ENCODE results near the gene PCID2. TPM values are rescaled to one million over a fixed set of nuclear protein-coding genes. Genes with fewer than 3 reads are reported as not detected.

PCID2 gene
- polyA plus RNA-seq, 1 experiment = 73.6 TPM

GRCh38 chr13:113145911-113146598, 62.4 kb downstream of the PCID2 start:
- H3K36me3 ChIP-seq (ENCODE audit: control insufficient read depth, insufficient read depth, low read length) = no peaks in the 10 kb centered on the region; the same call in 1 of the 2 replicates
- H3K27me3 ChIP-seq (ENCODE audit: control insufficient read depth, insufficient read depth, low read length) = no peaks in the 10 kb centered on the region
- no peak for TF ChIP-seq CTCF (IDR thresholded peaks at IDR 0.05; ENCODE audit: insufficient read depth, low read depth, low read length)
- ChIA-PET CTCF (interaction anchor here (1.1 kb wide), 1 partner anchor 14 kb away, joined by 4 read pairs; no protein-coding TSS in a partner anchor), POLR2A (no interaction called here)
- H3K4me3 ChIP-seq (ENCODE audit: low read depth, low read length) = no peak overlapping the region
- DNase-seq (ENCODE audit: low read depth) = no peak

DNA sequence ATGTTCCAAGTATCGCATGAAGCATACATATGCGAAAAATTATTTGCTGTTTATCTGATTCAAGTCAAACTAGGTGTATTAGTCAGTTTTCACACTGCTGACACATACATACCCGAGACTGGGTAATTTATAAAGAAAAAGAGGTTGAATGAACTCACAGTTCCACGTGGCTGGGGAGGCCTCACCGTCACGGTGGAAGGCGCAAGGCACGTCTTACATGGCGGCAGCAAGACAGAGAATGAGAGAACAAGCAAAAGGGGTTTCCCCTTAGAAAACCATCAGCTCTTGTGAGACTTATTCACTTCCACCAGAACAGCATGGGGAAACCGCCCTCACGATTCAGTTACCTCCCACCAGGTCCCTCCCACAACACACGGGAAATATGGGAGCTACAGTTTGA, 63.0 kb downstream of the PCID2 start:
- H3K27me3 ChIP-seq (ENCODE audit: control insufficient read depth, insufficient read depth, low read length) = no peaks in the 10 kb centered on the region
- no peak for TF ChIP-seq CTCF (IDR thresholded peaks at IDR 0.05; ENCODE audit: insufficient read depth, low read depth, low read length)
- DNase-seq (ENCODE audit: low read depth) = no peak
- peaks cover 3% of the 10 kb centered on the region for H3K36me3 ChIP-seq (ENCODE audit: control insufficient read depth, insufficient read depth, low read length)
- no peak overlapping the region for H3K4me3 ChIP-seq (ENCODE audit: low read depth, low read length)
- POLR2A ChIA-PET = no interaction called here
- CTCF ChIA-PET = no interaction called here

GRCh38 chr13:113144255-113144629, 64.2 kb downstream of the PCID2 start:
- ChIA-PET CTCF (no interaction called here), POLR2A (no interaction called here)
- Histone ChIP-seq H3K4me3 (ENCODE audit: low read depth, low read length) (no peak overlapping the region), H3K27me3 (ENCODE audit: control insufficient read depth, insufficient read depth, low read length) (no peaks in the 10 kb centered on the region), H3K36me3 (ENCODE audit: control insufficient read depth, insufficient read depth, low read length) (peaks cover 4% of the 10 kb centered on the region)
- DNase-seq (ENCODE audit: low read depth) = no peak
- no peak for TF ChIP-seq CTCF (IDR thresholded peaks at IDR 0.05; ENCODE audit: insufficient read depth, low read depth, low read length)

DNA sequence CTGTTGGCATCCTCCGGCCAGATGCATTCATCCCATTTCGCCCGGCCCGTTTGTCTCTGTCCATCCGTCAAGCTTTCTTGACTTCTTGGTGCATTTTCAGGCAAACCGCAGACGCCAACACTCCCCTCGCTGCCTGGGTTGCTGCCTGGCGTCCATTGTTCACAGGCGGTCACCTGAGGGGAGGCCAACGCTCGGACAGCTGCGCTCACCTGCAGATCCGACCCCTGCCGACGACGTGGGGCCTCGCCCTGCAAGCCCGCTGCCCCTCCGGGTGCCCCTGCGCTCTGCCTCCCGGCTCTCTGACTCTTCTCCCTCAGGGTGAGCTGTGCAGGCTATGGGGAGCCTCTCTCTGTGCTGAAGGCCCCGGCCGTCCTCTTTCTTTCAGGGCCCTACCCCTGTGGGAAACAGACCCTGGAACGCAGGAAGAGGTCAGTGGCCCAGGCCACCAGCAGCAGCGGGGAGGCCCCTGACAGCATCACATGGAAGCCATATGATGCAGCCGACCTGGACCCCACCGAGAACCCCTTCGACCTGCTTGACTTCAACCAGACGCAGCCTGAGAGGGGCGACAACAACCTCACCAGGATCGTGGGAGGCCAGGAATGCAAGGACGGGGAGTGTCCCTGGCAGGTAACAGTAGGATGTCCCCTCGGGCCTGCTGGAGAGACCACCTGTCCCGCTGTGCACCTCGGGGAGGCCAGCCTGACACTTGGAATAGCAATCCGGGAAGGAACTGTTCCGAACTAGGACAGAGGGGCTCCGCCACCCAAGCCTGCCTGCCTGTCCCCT, 64.8 kb downstream of the PCID2 start:
- ChIA-PET POLR2A (no interaction called here), CTCF (interaction anchor here (0.6 kb wide), 1 partner anchor 165 kb away, joined by 3 read pairs; no protein-coding TSS in a partner anchor)

More for the DNA sequence above, 64.8 kb downstream of the PCID2 start:
- Histone ChIP-seq H3K36me3 (ENCODE audit: control insufficient read depth, insufficient read depth, low read length) (peaks cover 4% of the 10 kb centered on the region), H3K27me3 (ENCODE audit: control insufficient read depth, insufficient read depth, low read length) (no peaks in the 10 kb centered on the region), H3K4me3 (ENCODE audit: low read depth, low read length) (no peak overlapping the region)
- no peak for DNase-seq (ENCODE audit: low read depth)
- no peak for TF ChIP-seq CTCF (IDR thresholded peaks at IDR 0.05; ENCODE audit: insufficient read depth, low read depth, low read length)
